Trophoblast cell (in vitro differentiated cells and primary cell): Measurements from ENCODE around the gene EPB41L4A.

Experiments
- DNase-seq, 2 donors: peaks; one replicate each; pipeline ENCODE4 v3.0.0-alpha.2; 2016
- H2AFZ ChIP-seq: 2 replicates; pipeline ENCODE4 v1.6.1; 2013; ENCODE audit warnings: low read length, moderate library complexity, mild to moderate bottlenecking; ENCODE audit not compliant: insufficient read depth, poor library complexity
- H2AK5ac ChIP-seq: 2 replicates; pipeline ENCODE4 v1.6.1; 2013; ENCODE audit warnings: mild to moderate bottlenecking, low read length
- H2BK120ac ChIP-seq: 2 replicates; pipeline ENCODE4 v1.6.1; 2013; ENCODE audit warnings: low read length, mild to moderate bottlenecking, moderate library complexity; ENCODE audit not compliant: insufficient read depth, poor library complexity
- H2BK12ac ChIP-seq: 2 replicates; pipeline ENCODE4 v1.6.1; 2013; ENCODE audit warnings: mild to moderate bottlenecking, low read length, moderate library complexity
- H2BK5ac ChIP-seq: 2 replicates; pipeline ENCODE4 v1.6.1; 2013; ENCODE audit warnings: low read length, low read depth, moderate library complexity, mild to moderate bottlenecking; ENCODE audit not compliant: poor library complexity
- H3K14ac ChIP-seq: 2 replicates; pipeline ENCODE4 v1.6.1; 2013; ENCODE audit warnings: mild to moderate bottlenecking, low read length
- H3K18ac ChIP-seq: 2 replicates; pipeline ENCODE4 v1.6.1; 2013; ENCODE audit warnings: mild to moderate bottlenecking, low read length
- H3K23ac ChIP-seq: 2 replicates; pipeline ENCODE4 v1.6.1; 2013; ENCODE audit warnings: low read length
- H3K27ac ChIP-seq: 2 replicates; pipeline ENCODE4 v1.5.1; 2013; ENCODE audit warnings: low read depth, mild to moderate bottlenecking, inconsistent platforms, low read length, moderate library complexity
- H3K27me3 ChIP-seq: 2 replicates; pipeline ENCODE4 v1.6.1; 2013; ENCODE audit warnings: inconsistent platforms, mild to moderate bottlenecking, low read length, moderate library complexity; ENCODE audit not compliant: insufficient read depth
- H3K36me3 ChIP-seq, 2 experiments: 1 replicate in 1 of 2; 2 replicates in 1 of 2; pipeline ENCODE4 v1.6.1; 2013; ENCODE audit warnings: low read length in 2 of 2, mild to moderate bottlenecking in 2 of 2, moderate library complexity in 1 of 2; ENCODE audit not compliant: insufficient read depth in 2 of 2, control insufficient read depth in 1 of 2
- H3K4ac ChIP-seq: 2 replicates; pipeline ENCODE4 v1.6.1; 2013; ENCODE audit warnings: low read depth, mild to moderate bottlenecking, low read length, moderate library complexity
- H3K4me1 ChIP-seq, 2 experiments: 1 replicate in 1 of 2; 2 replicates in 1 of 2; pipeline ENCODE4 v1.6.1; 2013; ENCODE audit warnings: low read length in 2 of 2, mild to moderate bottlenecking in 2 of 2, moderate library complexity in 1 of 2; ENCODE audit not compliant: insufficient read depth in 2 of 2, control insufficient read depth in 1 of 2
- H3K4me2 ChIP-seq: 2 replicates; pipeline ENCODE4 v1.6.1; 2013; ENCODE audit warnings: inconsistent platforms, mild to moderate bottlenecking, low read length, moderate library complexity
- H3K4me3 ChIP-seq: 2 replicates; pipeline ENCODE4 v1.5.1; 2013; ENCODE audit warnings: mild to moderate bottlenecking, low read depth, low read length, inconsistent platforms
- H3K79me1 ChIP-seq: one replicate; pipeline ENCODE4 v1.6.1; 2013; ENCODE audit warnings: low read length
- H3K79me2 ChIP-seq: 2 replicates; pipeline ENCODE4 v1.6.1; 2013; ENCODE audit warnings: low read length, mild to moderate bottlenecking; ENCODE audit not compliant: control insufficient read depth, insufficient read depth, poor library complexity
- H3K9ac ChIP-seq: 2 replicates; pipeline ENCODE4 v1.6.1; 2013; ENCODE audit warnings: mild to moderate bottlenecking, low read length
- H3K9me3 ChIP-seq: 2 replicates; pipeline ENCODE4 v1.6.1; 2013; ENCODE audit warnings: low read depth, mild to moderate bottlenecking, control low read depth, inconsistent platforms, low read length; ENCODE audit not compliant: insufficient read depth
- H4K12ac ChIP-seq: 2 replicates; pipeline ENCODE4 v1.6.1; 2013; ENCODE audit warnings: low read depth, mild to moderate bottlenecking, low read length, moderate library complexity
- H4K8ac ChIP-seq: 2 replicates; pipeline ENCODE4 v1.6.1; 2013; ENCODE audit warnings: low read depth, mild to moderate bottlenecking, low read length, moderate library complexity
- H4K91ac ChIP-seq: one replicate; pipeline ENCODE4 v1.6.1; 2013; ENCODE audit warnings: low read depth, mild to moderate bottlenecking, low read length, moderate library complexity
- WGBS: extraction: QIAGEN DNeasy Blood & Tissue Kit; methylation state at CpG from one replicate; pipeline ENCODE4 v1.1.7; 2013; ENCODE audit warnings: missing lambda C conversion rate; ENCODE audit not compliant: insufficient read length, insufficient coverage; ENCODE audit errors: extremely low coverage; 5-methylcytosine and 5-hydroxymethylcytosine counted together

EPB41L4A gene

DNA sequence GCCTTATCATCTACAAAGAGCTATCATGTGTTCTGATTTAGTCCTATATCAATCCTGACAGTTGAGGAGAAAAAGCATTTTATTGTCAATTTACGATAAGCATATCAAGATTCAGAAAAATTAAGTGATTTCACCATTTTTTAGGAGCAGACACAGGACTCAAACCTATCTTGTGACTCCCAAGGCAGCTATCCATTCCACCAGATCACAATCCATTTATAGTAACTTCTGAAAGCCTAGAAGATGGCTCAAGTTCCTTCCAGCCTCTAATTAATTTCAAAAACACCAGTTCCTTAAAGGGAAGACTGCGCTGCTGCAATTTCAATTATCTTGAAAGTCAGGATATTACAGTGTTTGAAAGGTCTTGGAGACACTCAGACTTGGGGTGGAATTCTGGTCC, 114.3 kb downstream of the EPB41L4A start:
- WGBS = no CpG with 5 or more reads among the region's 2 CpGs
- H3K79me2 ChIP-seq = no peaks in the 10 kb centered on the region
- no peaks in the 10 kb centered on the region for H3K36me3 ChIP-seq
- H2BK120ac ChIP-seq = no peak overlapping the region
- no peak overlapping the region for H4K91ac ChIP-seq
- H3K23ac ChIP-seq = no peak overlapping the region
- no peak overlapping the region for H3K9ac ChIP-seq
- no peak overlapping the region for H3K4me3 ChIP-seq
- no peak overlapping the region for H2BK12ac ChIP-seq
- no peak overlapping the region for H3K27ac ChIP-seq
- no peak overlapping the region for H3K18ac ChIP-seq
- no peak for DNase-seq
- no peak overlapping the region for H3K4ac ChIP-seq
- H3K14ac ChIP-seq = no peak overlapping the region
- no peak overlapping the region for H2AK5ac ChIP-seq
- H3K79me1 ChIP-seq = no peaks in the 10 kb centered on the region
- no peak overlapping the region for H4K12ac ChIP-seq
- H3K9me3 ChIP-seq = no peaks in the 10 kb centered on the region
- no peak overlapping the region for H2AFZ ChIP-seq
- no peak overlapping the region for H2BK5ac ChIP-seq
- no peaks in the 10 kb centered on the region for H3K27me3 ChIP-seq
- no peak overlapping the region for H4K8ac ChIP-seq
- no peak overlapping the region for H3K4me2 ChIP-seq
- H3K4me1 ChIP-seq = no peaks in the 10 kb centered on the region

- H4K8ac ChIP-seq = no peak overlapping the region
- no peaks in the 10 kb centered on the region for H3K79me2 ChIP-seq
- no peaks in the 10 kb centered on the region for H3K79me1 ChIP-seq
- H2BK5ac ChIP-seq = no peak overlapping the region
- no peak overlapping the region for H3K14ac ChIP-seq
- DNase-seq = no peak
- H3K27ac ChIP-seq = no peak overlapping the region
- no peak overlapping the region for H3K18ac ChIP-seq
- H3K4ac ChIP-seq = no peak overlapping the region
- no CpG with 5 or more reads among the region's 4 CpGs for WGBS
- no peak overlapping the region for H2AK5ac ChIP-seq
- no peak overlapping the region for H4K12ac ChIP-seq
- H3K36me3 ChIP-seq = no peaks in the 10 kb centered on the region
- no peaks in the 10 kb centered on the region for H3K27me3 ChIP-seq
- no peak overlapping the region for H2BK12ac ChIP-seq
- no peak overlapping the region for H2AFZ ChIP-seq
- H4K91ac ChIP-seq = no peak overlapping the region
- H3K4me2 ChIP-seq = no peak overlapping the region
- no peak overlapping the region for H3K9ac ChIP-seq
- no peak overlapping the region for H3K4me3 ChIP-seq
- no peak overlapping the region for H3K23ac ChIP-seq
- peaks cover 2% of the 10 kb centered on the region for H3K9me3 ChIP-seq
- no peaks in the 10 kb centered on the region for H3K4me1 ChIP-seq
- no peak overlapping the region for H2BK120ac ChIP-seq
Observed at GRCh38 chr5:112303685-112304084, 115.4 kb downstream of the EPB41L4A start.

DNA sequence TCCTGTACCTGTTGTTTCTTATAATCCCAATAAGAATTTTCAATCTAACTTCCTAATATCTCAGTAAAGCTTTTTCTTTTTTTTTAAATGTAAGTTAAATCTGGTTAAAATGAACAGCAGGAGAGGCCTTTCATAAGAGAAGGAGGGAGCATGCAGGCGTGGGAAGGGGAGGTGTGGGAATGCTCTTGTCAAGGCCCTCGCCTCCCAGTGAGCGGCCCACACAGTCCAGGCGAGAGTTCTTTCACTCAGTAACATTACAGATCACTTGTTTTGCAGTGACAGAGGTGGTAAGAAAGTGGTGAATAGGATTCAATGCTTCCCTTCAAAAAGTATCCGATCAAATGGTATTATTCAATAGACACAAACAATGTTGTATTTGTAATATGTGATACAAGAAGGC, 125.0 kb downstream of the EPB41L4A start:
- Histone ChIP-seq H3K36me3 (no peaks in the 10 kb centered on the region), H4K8ac (no peak overlapping the region), H4K12ac (no peak overlapping the region), H2BK120ac (no peak overlapping the region), H2BK5ac (no peak overlapping the region), H3K23ac (no peak overlapping the region), H2BK12ac (no peak overlapping the region), H3K4ac (no peak overlapping the region), H3K27ac (no peak overlapping the region), H3K18ac (no peak overlapping the region), H3K27me3 (no peaks in the 10 kb centered on the region), H3K9me3 (no peaks in the 10 kb centered on the region), H3K9ac (no peak overlapping the region), H3K4me3 (no peak overlapping the region), H2AFZ (no peak overlapping the region), H3K79me1 (no peaks in the 10 kb centered on the region), H4K91ac (no peak overlapping the region), H3K79me2 (no peaks in the 10 kb centered on the region), H3K4me2 (no peak overlapping the region), H3K14ac (no peak overlapping the region), H3K4me1 (no peaks in the 10 kb centered on the region), H2AK5ac (no peak overlapping the region)
- no CpG with 5 or more reads among the region's 5 CpGs for WGBS
- no peak for DNase-seq

DNA sequence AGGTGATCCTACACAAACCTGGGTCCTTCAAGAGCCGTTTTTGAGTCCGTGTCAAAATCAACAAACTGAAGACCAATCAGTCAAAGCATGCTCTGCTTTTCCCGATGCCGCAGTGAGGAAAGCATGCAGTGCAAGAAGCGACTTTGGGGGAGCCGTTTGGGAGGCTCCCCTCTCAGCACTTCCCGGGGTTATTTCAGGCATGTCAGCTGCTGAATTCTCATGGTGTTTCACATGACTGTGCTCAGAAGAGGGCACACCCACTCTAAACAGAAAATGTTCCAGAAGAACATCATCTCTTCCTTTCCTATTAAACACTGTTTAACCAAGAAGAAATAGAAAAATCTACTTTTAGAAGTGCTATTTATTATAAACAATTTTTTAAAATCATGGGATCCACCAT, 125.5 kb downstream of the EPB41L4A start:
- Histone ChIP-seq H3K9me3 (no peaks in the 10 kb centered on the region), H3K4ac (no peak overlapping the region), H3K14ac (no peak overlapping the region), H4K91ac (no peak overlapping the region), H3K27me3 (no peaks in the 10 kb centered on the region), H3K27ac (no peak overlapping the region), H3K36me3 (no peaks in the 10 kb centered on the region), H3K4me3 (no peak overlapping the region), H2BK120ac (no peak overlapping the region), H3K79me1 (no peaks in the 10 kb centered on the region), H4K12ac (no peak overlapping the region), H3K23ac (no peak overlapping the region), H3K18ac (no peak overlapping the region), H3K4me2 (no peak overlapping the region), H2BK12ac (no peak overlapping the region), H3K79me2 (no peaks in the 10 kb centered on the region), H2BK5ac (no peak overlapping the region), H2AK5ac (no peak overlapping the region), H3K4me1 (no peaks in the 10 kb centered on the region), H4K8ac (no peak overlapping the region), H3K9ac (no peak overlapping the region), H2AFZ (no peak overlapping the region)
- no peak for DNase-seq
- no CpG with 5 or more reads among the region's 7 CpGs for WGBS

GRCh38 chr5:112290691-112291090, 128.4 kb downstream of the EPB41L4A start:
- Histone ChIP-seq H3K4me2 (no peak overlapping the region), H3K18ac (no peak overlapping the region), H4K8ac (no peak overlapping the region)

More at GRCh38 chr5:112290691-112291090, 128.4 kb downstream of the EPB41L4A start:
- no peak overlapping the region for H3K23ac ChIP-seq
- H2BK5ac ChIP-seq = no peak overlapping the region
- H3K9ac ChIP-seq = no peak overlapping the region
- no peaks in the 10 kb centered on the region for H3K4me1 ChIP-seq
- no peak for DNase-seq
- H3K79me2 ChIP-seq = no peaks in the 10 kb centered on the region
- H3K79me1 ChIP-seq = no peaks in the 10 kb centered on the region
- no peak overlapping the region for H4K12ac ChIP-seq
- H2AFZ ChIP-seq = no peak overlapping the region
- no peaks in the 10 kb centered on the region for H3K27me3 ChIP-seq
- no peak overlapping the region for H3K27ac ChIP-seq
- no peak overlapping the region for H4K91ac ChIP-seq
- H3K4me3 ChIP-seq = no peak overlapping the region
- H2BK12ac ChIP-seq = no peak overlapping the region
- no peaks in the 10 kb centered on the region for H3K36me3 ChIP-seq
- no peak overlapping the region for H2BK120ac ChIP-seq
- H3K4ac ChIP-seq = no peak overlapping the region
- H3K14ac ChIP-seq = no peak overlapping the region
- H3K9me3 ChIP-seq = no peaks in the 10 kb centered on the region
- H2AK5ac ChIP-seq = no peak overlapping the region
